Natural killer cell (primary cell): ENCODE measurements around the gene PLD1. TPM values are rescaled to one million over a fixed set of nuclear protein-coding genes. Genes with fewer than 3 reads are reported as not detected.

Experiments
- ATAC-seq, 3 donors: fragments of 150-1000 bp in 2 of 3; fragments of 200-7000 bp in 1 of 3; cut with Tn5 transposase; 1 replicate in 1 of 3; 2 replicates in 2 of 3; pipeline ENCODE4 v1.10.0; 2021; ENCODE audit warnings: mild to moderate bottlenecking in 2 of 3, moderate library complexity in 2 of 3
- DNase-seq, 2 donors: peaks; one replicate each; pipeline versions ENCODE4 v3.0.0 to v3.0.0-alpha.2; 2013 to 2021; ENCODE audit warnings: mixed read lengths in 1 of 2
- H3K27ac ChIP-seq: one replicate; pipeline ENCODE4 v1.5.1; 2013; ENCODE audit warnings: mild to moderate bottlenecking, low read length
- H3K27me3 ChIP-seq: one replicate; pipeline ENCODE4 v1.6.1; 2013; ENCODE audit warnings: low read length; ENCODE audit not compliant: control insufficient read depth, insufficient read depth
- H3K36me3 ChIP-seq: one replicate; pipeline ENCODE4 v1.6.1; 2013; ENCODE audit warnings: low read length; ENCODE audit not compliant: control insufficient read depth, insufficient read depth
- H3K4me1 ChIP-seq: one replicate; pipeline ENCODE4 v1.6.1; 2013; ENCODE audit warnings: low read length; ENCODE audit not compliant: control insufficient read depth, insufficient read depth
- H3K4me3 ChIP-seq: one replicate; pipeline ENCODE4 v1.5.1; 2013; ENCODE audit warnings: low read length
- H3K9me3 ChIP-seq: one replicate; pipeline ENCODE4 v1.6.1; 2013; ENCODE audit warnings: low read length; ENCODE audit not compliant: control insufficient read depth, insufficient read depth
- H3K27ac Mint-ChIP-seq, 2 donors: one replicate each; pipeline ENCODE4 v1.8.0; 2022; ENCODE audit warnings: mild to moderate bottlenecking in 2 of 2, mixed read lengths in 2 of 2, moderate library complexity in 1 of 2
- H3K27me3 Mint-ChIP-seq, 2 donors: one replicate each; pipeline ENCODE4 v1.8.0; 2022; ENCODE audit warnings: low read depth in 2 of 2, mixed read lengths in 2 of 2
- H3K36me3 Mint-ChIP-seq: one replicate; pipeline ENCODE4 v1.8.0; 2022; ENCODE audit warnings: mixed read lengths
- H3K4me1 Mint-ChIP-seq, 2 donors: one replicate each; pipeline ENCODE4 v1.8.0; 2022; ENCODE audit warnings: mixed read lengths in 2 of 2
- H3K4me3 Mint-ChIP-seq: one replicate; pipeline ENCODE4 v1.8.0; 2022; ENCODE audit warnings: mild to moderate bottlenecking, moderate library complexity, mixed read lengths
- H3K9me3 Mint-ChIP-seq, 2 donors: one replicate each; pipeline ENCODE4 v1.8.0; 2022; ENCODE audit warnings: mixed read lengths in 2 of 2
- WGBS: methylation state at CpG from one replicate; pipeline ENCODE4 v1.1.7; 2013; ENCODE audit warnings: missing lambda C conversion rate; ENCODE audit not compliant: insufficient coverage; 5-methylcytosine and 5-hydroxymethylcytosine counted together
- intact Hi-C: fragments of 100-400 bp; cut with micrococcal nuclease; formaldehyde crosslinking; loops from one replicate; pipeline ENCODE4 v1.14.2; 2022
- total RNA-seq, 4 donors: library from RNA; stranded (reverse); fragments of 120-200 nt in 1 of 4; gene quantifications; one replicate each; pipeline versions ENCODE4 v1.2.3 to v1.2.4, GENCODE V29; 2013 to 2022
- TF ChIP-seq, protein P1 (sequence below): fragments of 200-600 bp; IDR thresholded peaks from one replicate; pipeline ENCODE4 v1.8.0; 2022; ENCODE audit warnings: antibody characterized with exemption

PLD1 gene
- total RNA-seq, 3 donors from 2014 or later (not counting 1 experiment from before 2014, with no cell fraction given) = 13.2 to 26.3 (median 17.1) TPM

DNA sequence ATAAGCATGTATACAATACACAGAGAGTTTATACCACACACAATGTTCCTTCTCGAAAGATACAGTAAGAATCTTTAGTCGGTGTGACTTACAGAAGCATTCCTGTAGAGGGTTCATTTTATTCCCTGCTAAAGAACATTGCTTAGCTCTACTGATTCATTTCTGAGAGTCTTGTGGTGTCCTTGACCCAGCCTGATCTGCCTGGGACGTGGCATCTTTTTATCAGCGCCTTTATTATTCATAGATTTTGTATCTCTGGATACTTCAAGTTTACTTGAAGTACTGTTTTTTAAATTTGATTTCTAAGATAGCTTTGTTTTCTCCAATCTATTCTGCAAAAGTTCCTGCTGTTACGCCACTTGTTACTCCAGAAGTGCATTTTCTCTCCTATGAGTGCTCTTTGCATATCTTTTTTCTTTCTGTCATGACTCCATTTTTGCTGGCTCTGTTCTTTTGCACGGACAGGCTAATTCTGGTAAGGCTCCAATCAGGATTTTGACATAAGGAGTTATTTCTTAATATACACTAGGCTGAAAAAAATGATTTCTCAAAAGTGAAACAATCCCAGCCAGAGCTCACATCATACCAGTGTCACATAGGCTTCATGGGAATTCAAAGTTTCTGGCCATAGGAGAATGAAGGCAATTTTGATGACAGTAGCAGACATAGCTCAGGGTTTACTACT, 235.6 kb downstream of the PLD1 start:
- H3K9me3 Mint-ChIP-seq = no peaks in the 10 kb centered on the region

DNA sequence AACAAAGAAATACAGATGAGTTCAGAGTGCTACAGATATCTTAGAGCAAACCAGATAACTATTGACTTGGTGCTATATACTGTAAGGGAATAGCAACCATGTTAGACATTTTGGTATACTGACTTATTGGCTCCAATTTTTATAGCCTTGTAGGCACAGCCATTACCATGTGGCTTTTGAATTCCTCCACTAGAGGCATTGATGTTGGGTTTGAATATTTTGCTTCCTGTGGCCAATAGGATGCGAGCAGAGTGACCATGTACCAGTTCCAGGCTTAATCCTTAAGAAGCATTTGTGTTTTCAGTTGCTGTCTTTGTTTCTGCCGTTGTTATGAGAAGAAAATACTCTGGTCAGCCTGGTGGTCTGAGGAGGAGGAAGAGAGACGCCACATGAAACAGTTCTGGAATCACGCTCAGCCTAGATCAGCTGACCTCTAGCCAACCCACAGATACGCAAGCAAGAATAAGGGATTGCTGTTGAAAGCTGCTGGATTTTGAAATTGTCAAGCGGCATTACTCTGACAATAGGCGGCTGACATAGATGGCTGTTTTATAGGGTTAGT, 240.6 kb downstream of the PLD1 start:
- H3K4me1 ChIP-seq = no peaks in the 10 kb centered on the region
- no peaks in the 10 kb centered on the region for H3K36me3 ChIP-seq
- peak in 1 of 3 donors; percentile 22 for ATAC-seq
- H3K9me3 Mint-ChIP-seq = no peaks in the 10 kb centered on the region
- H3K27ac ChIP-seq = no peak overlapping the region
- no peaks in the 10 kb centered on the region for H3K27me3 ChIP-seq
- H3K9me3 ChIP-seq = no peaks in the 10 kb centered on the region
- no peaks in the 10 kb centered on the region for H3K4me1 Mint-ChIP-seq
- H3K4me3 Mint-ChIP-seq = no peak overlapping the region
- intact Hi-C loops = loop anchor here (5.0 to 10.0 kb wide), 2 partner anchors 242 to 1155 kb away; partner anchors contain the start of gene CLDN11
- H3K27me3 Mint-ChIP-seq = peaks cover 19 to 40% of the 10 kb centered on the region in 2 donors
- no peaks in the 10 kb centered on the region for H3K36me3 Mint-ChIP-seq
- no peak for DNase-seq
- TF ChIP-seq, protein P1, sequence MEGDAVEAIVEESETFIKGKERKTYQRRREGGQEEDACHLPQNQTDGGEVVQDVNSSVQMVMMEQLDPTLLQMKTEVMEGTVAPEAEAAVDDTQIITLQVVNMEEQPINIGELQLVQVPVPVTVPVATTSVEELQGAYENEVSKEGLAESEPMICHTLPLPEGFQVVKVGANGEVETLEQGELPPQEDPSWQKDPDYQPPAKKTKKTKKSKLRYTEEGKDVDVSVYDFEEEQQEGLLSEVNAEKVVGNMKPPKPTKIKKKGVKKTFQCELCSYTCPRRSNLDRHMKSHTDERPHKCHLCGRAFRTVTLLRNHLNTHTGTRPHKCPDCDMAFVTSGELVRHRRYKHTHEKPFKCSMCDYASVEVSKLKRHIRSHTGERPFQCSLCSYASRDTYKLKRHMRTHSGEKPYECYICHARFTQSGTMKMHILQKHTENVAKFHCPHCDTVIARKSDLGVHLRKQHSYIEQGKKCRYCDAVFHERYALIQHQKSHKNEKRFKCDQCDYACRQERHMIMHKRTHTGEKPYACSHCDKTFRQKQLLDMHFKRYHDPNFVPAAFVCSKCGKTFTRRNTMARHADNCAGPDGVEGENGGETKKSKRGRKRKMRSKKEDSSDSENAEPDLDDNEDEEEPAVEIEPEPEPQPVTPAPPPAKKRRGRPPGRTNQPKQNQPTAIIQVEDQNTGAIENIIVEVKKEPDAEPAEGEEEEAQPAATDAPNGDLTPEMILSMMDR = no peak
- no peak overlapping the region for H3K27ac Mint-ChIP-seq
- no peak overlapping the region for H3K4me3 ChIP-seq
- WGBS = 71% methylated on average over 7 of the region's 7 CpGs

More for the DNA sequence above, 235.6 kb downstream of the PLD1 start:
- H3K4me1 ChIP-seq = no peaks in the 10 kb centered on the region
- no peaks in the 10 kb centered on the region for H3K9me3 ChIP-seq
- Mint-ChIP-seq H3K4me3 (no peak overlapping the region), H3K27ac (no peak overlapping the region), H3K4me1 (no peaks in the 10 kb centered on the region), H3K36me3 (no peaks in the 10 kb centered on the region), H3K27me3 (peaks cover 31 to 48% of the 10 kb centered on the region in 2 donors)
- H3K27ac ChIP-seq = no peak overlapping the region
- whole genome bisulfite sequencing = 95% methylated on average over 6 of the region's 6 CpGs
- ATAC-seq (no peak), DNase-seq (no peak)
- H3K27me3 ChIP-seq = no peaks in the 10 kb centered on the region
- H3K4me3 ChIP-seq = no peak overlapping the region
- no peaks in the 10 kb centered on the region for H3K36me3 ChIP-seq
- intact Hi-C loops = no loop called here
- TF ChIP-seq, protein P1 = no peak

GRCh38 chr3:171568766-171569165, 241.5 kb downstream of the PLD1 start:
- H3K4me1 Mint-ChIP-seq = no peaks in the 10 kb centered on the region
- peaks cover 19 to 33% of the 10 kb centered on the region in 2 donors for H3K27me3 Mint-ChIP-seq
- H3K36me3 ChIP-seq = no peaks in the 10 kb centered on the region
- intact Hi-C loops = loop anchor here (5.0 to 10.0 kb wide), 2 partner anchors 241 to 1154 kb away; partner anchors contain the start of gene CLDN11
- no peak overlapping the region for H3K4me3 ChIP-seq
- DNase-seq = no peak
- no peaks in the 10 kb centered on the region for H3K27me3 ChIP-seq
- ATAC-seq = no peak
- H3K36me3 Mint-ChIP-seq = no peaks in the 10 kb centered on the region
- TF ChIP-seq, protein P1 = no peak
- no peak overlapping the region for H3K4me3 Mint-ChIP-seq
- H3K9me3 ChIP-seq = no peaks in the 10 kb centered on the region
- no peaks in the 10 kb centered on the region for H3K4me1 ChIP-seq
- H3K27ac ChIP-seq = no peak overlapping the region
- H3K27ac Mint-ChIP-seq = no peak overlapping the region
- no peaks in the 10 kb centered on the region for H3K9me3 Mint-ChIP-seq
